GM12875 (cell line): ENCODE results near the gene RBAK.
"Not testable (repeated sequence)": the region's sequence is repeated elsewhere in the genome, so short reads cannot be mapped to it uniquely, and the experiment has no call there.

Experiments used
- H3K4me3 ChIP-seq: one replicate; pipeline ENCODE4 v1.5.1; 2011; ENCODE audit warnings: low read depth, low read length, control low read depth
- TF ChIP-seq, protein P1 (sequence below): IDR thresholded peaks from 2 replicates; pipeline ENCODE4 v1.5.1; 2011; ENCODE audit warnings: low read depth, mild to moderate bottlenecking, control low read depth, inconsistent platforms, low read length, moderate library complexity, borderline replicate concordance; ENCODE audit not compliant: insufficient read depth

Gene RBAK

GRCh38 chr7:5064391-5065106 lies 18.9 kb downstream of the RBAK start:
- TF ChIP-seq, protein P1, sequence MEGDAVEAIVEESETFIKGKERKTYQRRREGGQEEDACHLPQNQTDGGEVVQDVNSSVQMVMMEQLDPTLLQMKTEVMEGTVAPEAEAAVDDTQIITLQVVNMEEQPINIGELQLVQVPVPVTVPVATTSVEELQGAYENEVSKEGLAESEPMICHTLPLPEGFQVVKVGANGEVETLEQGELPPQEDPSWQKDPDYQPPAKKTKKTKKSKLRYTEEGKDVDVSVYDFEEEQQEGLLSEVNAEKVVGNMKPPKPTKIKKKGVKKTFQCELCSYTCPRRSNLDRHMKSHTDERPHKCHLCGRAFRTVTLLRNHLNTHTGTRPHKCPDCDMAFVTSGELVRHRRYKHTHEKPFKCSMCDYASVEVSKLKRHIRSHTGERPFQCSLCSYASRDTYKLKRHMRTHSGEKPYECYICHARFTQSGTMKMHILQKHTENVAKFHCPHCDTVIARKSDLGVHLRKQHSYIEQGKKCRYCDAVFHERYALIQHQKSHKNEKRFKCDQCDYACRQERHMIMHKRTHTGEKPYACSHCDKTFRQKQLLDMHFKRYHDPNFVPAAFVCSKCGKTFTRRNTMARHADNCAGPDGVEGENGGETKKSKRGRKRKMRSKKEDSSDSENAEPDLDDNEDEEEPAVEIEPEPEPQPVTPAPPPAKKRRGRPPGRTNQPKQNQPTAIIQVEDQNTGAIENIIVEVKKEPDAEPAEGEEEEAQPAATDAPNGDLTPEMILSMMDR: no peak

DNA sequence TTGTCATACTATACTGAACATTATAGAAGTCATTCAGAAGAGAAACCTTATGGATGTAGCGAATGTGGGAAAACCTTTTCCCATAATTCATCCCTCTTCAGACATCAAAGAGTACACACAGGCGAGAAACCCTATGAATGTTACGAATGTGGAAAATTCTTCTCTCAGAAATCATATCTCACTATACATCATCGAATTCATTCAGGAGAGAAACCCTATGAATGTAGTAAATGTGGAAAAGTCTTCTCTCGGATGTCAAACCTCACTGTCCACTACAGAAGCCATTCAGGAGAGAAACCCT lies 19.4 kb downstream of the RBAK start:
- H3K4me3 ChIP-seq: no peak overlapping the region

More at GRCh38 chr7:5064391-5065106, 18.9 kb downstream of the RBAK start:
- H3K4me3 ChIP-seq: no peak overlapping the region

GRCh38 chr7:5068521-5068920 lies 22.9 kb downstream of the RBAK start:
- TF ChIP-seq, protein P1: no peak
- no peak overlapping the region for H3K4me3 ChIP-seq

More for the DNA sequence above, 19.4 kb downstream of the RBAK start:
- TF ChIP-seq, protein P1: no peak

DNA sequence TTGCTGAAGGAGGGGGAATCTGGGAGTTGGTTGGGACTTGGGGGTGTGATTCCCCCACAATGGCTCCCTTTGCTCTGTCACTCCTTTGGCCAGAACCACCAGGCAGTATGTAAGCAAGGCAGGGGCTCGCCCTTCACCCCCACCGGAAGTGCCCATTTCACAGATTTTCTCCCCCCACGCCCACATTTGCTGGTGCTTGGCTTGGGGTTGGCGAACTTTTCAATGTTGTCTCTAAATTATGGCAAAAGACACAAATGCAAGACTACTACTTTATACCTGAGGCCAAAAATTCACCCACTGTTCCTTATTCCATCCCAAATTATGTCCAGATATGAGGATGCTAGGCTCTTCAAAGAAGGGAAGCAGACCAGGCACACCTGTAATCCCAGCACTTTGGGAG lies 24.5 kb downstream of the RBAK start:
- H3K4me3 ChIP-seq: no peak overlapping the region
- TF ChIP-seq, protein P1: no peak

GRCh38 chr7:5075187-5075586 lies 29.5 kb downstream of the RBAK start:
- H3K4me3 ChIP-seq: not testable (repeated sequence)

GRCh38 chr7:5077740-5078139 lies 32.1 kb downstream of the RBAK start:
- H3K4me3 ChIP-seq: no peak overlapping the region
- TF ChIP-seq, protein P1: no peak

DNA sequence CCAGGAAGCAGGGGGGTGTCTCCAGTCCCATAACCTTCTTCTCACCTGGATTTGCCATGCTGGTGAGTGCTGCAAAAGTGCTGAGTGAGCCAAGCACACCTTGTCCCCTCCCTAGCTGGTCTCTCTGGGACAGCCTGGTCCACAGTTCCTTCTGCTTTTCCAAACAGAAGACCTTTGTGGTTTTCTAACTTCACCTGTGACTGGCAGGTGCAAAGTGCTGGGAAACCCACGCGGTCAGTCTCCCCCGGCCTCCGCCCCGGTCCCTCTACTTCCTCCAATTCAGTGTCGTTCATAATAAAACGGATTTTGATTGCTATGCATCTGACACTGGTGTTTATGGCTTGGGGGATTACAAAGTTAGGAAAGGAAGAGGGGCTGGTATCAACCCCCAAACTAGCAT lies 37.1 kb downstream of the RBAK start:
- TF ChIP-seq, protein P1: no peak
- H3K4me3 ChIP-seq: no peak overlapping the region

DNA sequence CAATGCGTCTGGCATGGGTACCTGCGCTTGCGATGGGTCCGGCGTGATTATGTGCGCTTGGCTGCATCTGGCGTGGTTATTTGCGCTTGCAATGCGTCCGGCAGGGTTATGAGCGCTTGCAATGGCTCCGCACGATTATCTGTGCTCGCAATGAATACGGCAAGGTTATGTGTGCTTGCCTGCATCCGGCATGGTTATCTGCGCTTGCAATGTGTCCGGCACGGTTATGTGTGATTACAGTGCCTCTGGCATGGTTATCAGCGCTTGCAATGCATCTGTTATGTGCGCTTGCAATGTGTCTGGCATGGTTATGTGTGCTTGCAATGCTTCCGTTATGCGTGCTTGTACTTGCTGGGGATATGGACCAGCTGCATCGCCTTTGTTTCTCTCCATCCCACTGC lies 37.7 kb downstream of the RBAK start:
- TF ChIP-seq, protein P1: no peak
- no peak overlapping the region for H3K4me3 ChIP-seq
